ENCODE results near the gene SV2C. TPM values are rescaled to one million over a fixed set of nuclear protein-coding genes. Genes with fewer than 3 reads are reported as not detected.

The SV2C gene
- total RNA-seq, 1 donor, result not detected

- H3K79me2 ChIP-seq (ENCODE audit: insufficient read depth, low read length), result no peaks in the 10 kb centered on the region
- no peaks in the 10 kb centered on the region for H3K27me3 ChIP-seq (ENCODE audit: insufficient read depth, low read length)
- no peak overlapping the region for H3K4me2 ChIP-seq (ENCODE audit: insufficient read depth, low read length)
- no peaks in the 10 kb centered on the region for H4K20me1 ChIP-seq (ENCODE audit: insufficient read depth, low read length)
- no peaks in the 10 kb centered on the region for H3K36me3 ChIP-seq (ENCODE audit: insufficient read depth, low read length)
- no peak overlapping the region for H3K27ac ChIP-seq (ENCODE audit: low read depth, low read length)
- DNase-seq (ENCODE audit: insufficient read length, low spot score, missing footprints), result no peak
- no peak overlapping the region for H3K4me3 ChIP-seq (ENCODE audit: insufficient read depth, low read length)
- H3K4me1 ChIP-seq (ENCODE audit: insufficient read depth, low read length), result no peaks in the 10 kb centered on the region
- TF ChIP-seq CTCF (IDR thresholded peaks at IDR 0.05; ENCODE audit: extremely low read depth, low read depth, low read length), result no peak
- H2AFZ ChIP-seq (ENCODE audit: low read length), result no peak overlapping the region
- H3K9me3 ChIP-seq (ENCODE audit: low read depth, low read length), result no peaks in the 10 kb centered on the region
Measured at GRCh38 chr5:76303921-76304320, 220.7 kb downstream of the SV2C start.

GRCh38 chr5:76305269-76305668 is 222.1 kb downstream of the SV2C start:
- no peak overlapping the region for H2AFZ ChIP-seq (ENCODE audit: low read length)
- no peak overlapping the region for H3K4me3 ChIP-seq (ENCODE audit: insufficient read depth, low read length)
- H4K20me1 ChIP-seq (ENCODE audit: insufficient read depth, low read length), result no peaks in the 10 kb centered on the region
- no peak overlapping the region for H3K27ac ChIP-seq (ENCODE audit: low read depth, low read length)
- H3K9me3 ChIP-seq (ENCODE audit: low read depth, low read length), result no peaks in the 10 kb centered on the region
- H3K27me3 ChIP-seq (ENCODE audit: insufficient read depth, low read length), result no peaks in the 10 kb centered on the region
- H3K36me3 ChIP-seq (ENCODE audit: insufficient read depth, low read length), result no peaks in the 10 kb centered on the region
- DNase-seq (ENCODE audit: insufficient read length, low spot score, missing footprints), result no peak
- H3K4me1 ChIP-seq (ENCODE audit: insufficient read depth, low read length), result no peaks in the 10 kb centered on the region
- no peaks in the 10 kb centered on the region for H3K79me2 ChIP-seq (ENCODE audit: insufficient read depth, low read length)
- H3K4me2 ChIP-seq (ENCODE audit: insufficient read depth, low read length), result no peak overlapping the region
- no peak for TF ChIP-seq CTCF (IDR thresholded peaks at IDR 0.05; ENCODE audit: extremely low read depth, low read depth, low read length)

- Histone ChIP-seq H3K4me1 (ENCODE audit: insufficient read depth, low read length) (no peaks in the 10 kb centered on the region), H3K4me3 (ENCODE audit: insufficient read depth, low read length) (no peak overlapping the region), H3K9me3 (ENCODE audit: low read depth, low read length) (no peaks in the 10 kb centered on the region), H3K4me2 (ENCODE audit: insufficient read depth, low read length) (no peak overlapping the region), H2AFZ (ENCODE audit: low read length) (no peak overlapping the region), H3K27me3 (ENCODE audit: insufficient read depth, low read length) (no peaks in the 10 kb centered on the region), H3K36me3 (ENCODE audit: insufficient read depth, low read length) (no peaks in the 10 kb centered on the region), H4K20me1 (ENCODE audit: insufficient read depth, low read length) (no peaks in the 10 kb centered on the region), H3K27ac (ENCODE audit: low read depth, low read length) (no peak overlapping the region), H3K79me2 (ENCODE audit: insufficient read depth, low read length) (no peaks in the 10 kb centered on the region)
- no peak for DNase-seq (ENCODE audit: insufficient read length, low spot score, missing footprints)
- no peak for TF ChIP-seq CTCF (IDR thresholded peaks at IDR 0.05; ENCODE audit: extremely low read depth, low read depth, low read length)
Measured at GRCh38 chr5:76305775-76306174, 222.6 kb downstream of the SV2C start.

GRCh38 chr5:76310208-76310607 is 227.0 kb downstream of the SV2C start:
- no peak for DNase-seq (ENCODE audit: insufficient read length, low spot score, missing footprints)
- H4K20me1 ChIP-seq (ENCODE audit: insufficient read depth, low read length), result no peaks in the 10 kb centered on the region
- no peak overlapping the region for H3K4me3 ChIP-seq (ENCODE audit: insufficient read depth, low read length)
- H3K9me3 ChIP-seq (ENCODE audit: low read depth, low read length), result no peaks in the 10 kb centered on the region
- no peaks in the 10 kb centered on the region for H3K4me1 ChIP-seq (ENCODE audit: insufficient read depth, low read length)
- no peaks in the 10 kb centered on the region for H3K36me3 ChIP-seq (ENCODE audit: insufficient read depth, low read length)
- H3K79me2 ChIP-seq (ENCODE audit: insufficient read depth, low read length), result no peaks in the 10 kb centered on the region
- no peak overlapping the region for H3K4me2 ChIP-seq (ENCODE audit: insufficient read depth, low read length)
- H2AFZ ChIP-seq (ENCODE audit: low read length), result no peak overlapping the region
- H3K27ac ChIP-seq (ENCODE audit: low read depth, low read length), result no peak overlapping the region
- TF ChIP-seq CTCF (IDR thresholded peaks at IDR 0.05; ENCODE audit: extremely low read depth, low read depth, low read length), result no peak
- H3K27me3 ChIP-seq (ENCODE audit: insufficient read depth, low read length), result no peaks in the 10 kb centered on the region
